Activated CD4-positive, alpha-beta T cell treated with anti-CD3 and anti-CD28 coated beads for 24 hours (primary cell): ENCODE results near the gene CS.
A peak's percentile ranks its signal among the peaks of the same experiment; 100 is the strongest.

ENCODE experiments used
- DNase-seq, 2 donors: peaks; one replicate each; pipeline ENCODE4 v3.0.0-alpha.2; 2020; ENCODE audit warnings: low read depth in 2 of 2

CS gene

GRCh38 chr12:56247923-56248322, 52.2 kb downstream of the CS start:
- DNase-seq, result no peak

- no peak for DNase-seq
These were observed 55.6 kb downstream of the CS start for GRCh38 chr12:56244494-56244893.

- no peak for DNase-seq
These were observed 56.4 kb downstream of the CS start for GRCh38 chr12:56243731-56244181.

- no peak for DNase-seq
These were observed 57.1 kb downstream of the CS start for GRCh38 chr12:56242986-56243385.

- DNase-seq, result no peak
These were observed 58.5 kb downstream of the CS start for GRCh38 chr12:56241424-56242303.

GRCh38 chr12:56237552-56237951, 62.6 kb downstream of the CS start:
- no peak for DNase-seq

- DNase-seq, result no peak
These were observed 63.1 kb downstream of the CS start for GRCh38 chr12:56236985-56237384.

- DNase-seq, result no peak
These were observed 64.0 kb downstream of the CS start for GRCh38 chr12:56236091-56236490.

- no peak for DNase-seq
These were observed 65.2 kb downstream of the CS start for GRCh38 chr12:56234746-56235436.

- DNase-seq, result no peak
These were observed 68.9 kb downstream of the CS start for GRCh38 chr12:56231184-56231582.

GRCh38 chr12:56230432-56231183, 69.5 kb downstream of the CS start:
- DNase-seq, result no peak

GRCh38 chr12:56229916-56230431, 70.2 kb downstream of the CS start, which contains the start of gene SLC39A5:
Gene SLC39A5, plus strand, starts transcription at chr12:56230051. Its CDS starts 1,224 bp downstream, at chr12:56231275.
- DNase-seq, result no peak

- no peak for DNase-seq
These were observed 71.0 kb downstream of the CS start for GRCh38 chr12:56229082-56229481.

- no peak for DNase-seq
These were observed 75.2 kb downstream of the CS start for GRCh38 chr12:56224954-56225353.

GRCh38 chr12:56224102-56224701, 75.9 kb downstream of the CS start, which contains the start of gene NABP2:
Gene NABP2, plus strand, starts transcription at chr12:56224342. Its CDS starts 515 bp downstream, at chr12:56224857.
- peak; percentile 92 to 95 for DNase-seq

GRCh38 chr12:56223571-56224101, 76.5 kb downstream of the CS start:
- no peak for DNase-seq

GRCh38 chr12:56222531-56222895, 77.6 kb downstream of the CS start:
- DNase-seq, result no peak

GRCh38 chr12:56221757-56222530, 78.2 kb downstream of the CS start, which contains the start of gene RNF41:
Gene RNF41, minus strand, starts transcription at chr12:56221922. Its CDS starts 7,875 bp downstream, at chr12:56214047.
- peak; percentile 82 to 87 for DNase-seq
